ENCODE data around the gene SLC22A23.

Gene SLC22A23

GRCh38 chr6:3425574-3425973, 31.3 kb downstream of the SLC22A23 start:
- TF ChIP-seq POLR2A (IDR thresholded peaks at IDR 0.05; ENCODE audit: low read depth, low read length) = no peak
- TF ChIP-seq TAF1 (IDR thresholded peaks at IDR 0.05; ENCODE audit: borderline replicate concordance, low read depth, low read length) = no peak
- no peak for TF ChIP-seq POLR2AphosphoS5 (IDR thresholded peaks at IDR 0.05; ENCODE audit: low read depth, low read length)
- FAIRE-seq (no peak), DNase-seq (ENCODE audit: insufficient read length) (no peak)

GRCh38 chr6:3424185-3424927, 32.5 kb downstream of the SLC22A23 start:
- no peak for TF ChIP-seq POLR2AphosphoS5 (IDR thresholded peaks at IDR 0.05; ENCODE audit: low read depth, low read length)
- TF ChIP-seq POLR2A (IDR thresholded peaks at IDR 0.05; ENCODE audit: low read depth, low read length) = no peak
- no peak for TF ChIP-seq TAF1 (IDR thresholded peaks at IDR 0.05; ENCODE audit: borderline replicate concordance, low read depth, low read length)
- DNase-seq (ENCODE audit: insufficient read length) = no peak
- no peak for FAIRE-seq

GRCh38 chr6:3423439-3424184, 33.2 kb downstream of the SLC22A23 start:
- no peak for DNase-seq (ENCODE audit: insufficient read length)
- no peak for FAIRE-seq
- TF ChIP-seq POLR2A (IDR thresholded peaks at IDR 0.05; ENCODE audit: low read depth, low read length) = no peak
- TF ChIP-seq TAF1 (IDR thresholded peaks at IDR 0.05; ENCODE audit: borderline replicate concordance, low read depth, low read length) = no peak
- TF ChIP-seq POLR2AphosphoS5 (IDR thresholded peaks at IDR 0.05; ENCODE audit: low read depth, low read length) = no peak

GRCh38 chr6:3422435-3423070, 34.3 kb downstream of the SLC22A23 start:
- DNase-seq (ENCODE audit: insufficient read length) (no peak), FAIRE-seq (no peak)
- TF ChIP-seq POLR2A (IDR thresholded peaks at IDR 0.05; ENCODE audit: low read depth, low read length) (no peak), POLR2AphosphoS5 (IDR thresholded peaks at IDR 0.05; ENCODE audit: low read depth, low read length) (no peak), TAF1 (IDR thresholded peaks at IDR 0.05; ENCODE audit: borderline replicate concordance, low read depth, low read length) (no peak)

GRCh38 chr6:3421791-3422434, 34.9 kb downstream of the SLC22A23 start:
- no peak for DNase-seq (ENCODE audit: insufficient read length)
- no peak for FAIRE-seq
- TF ChIP-seq POLR2AphosphoS5 (IDR thresholded peaks at IDR 0.05; ENCODE audit: low read depth, low read length) (no peak), POLR2A (IDR thresholded peaks at IDR 0.05; ENCODE audit: low read depth, low read length) (no peak), TAF1 (IDR thresholded peaks at IDR 0.05; ENCODE audit: borderline replicate concordance, low read depth, low read length) (no peak)

DNA sequence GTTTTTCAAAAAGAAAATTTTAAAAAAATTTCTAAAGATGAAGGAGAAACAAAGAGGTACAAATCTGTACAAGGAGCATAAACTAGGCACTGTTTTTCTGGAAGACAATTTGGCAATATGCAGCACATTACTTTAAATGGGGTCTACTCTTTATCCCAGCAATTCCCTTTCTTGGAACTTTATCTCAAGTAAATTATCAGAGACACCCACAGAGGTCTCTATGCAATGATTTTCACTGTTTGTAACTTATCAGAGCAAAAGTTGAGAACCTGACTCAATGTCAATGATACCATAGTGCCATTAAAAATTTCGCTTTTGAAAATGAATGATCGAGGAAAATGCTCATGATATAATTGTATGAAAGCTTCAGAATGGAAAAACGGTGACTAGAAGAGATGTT, 35.7 kb downstream of the SLC22A23 start:
- DNase-seq (ENCODE audit: insufficient read length) (no peak), FAIRE-seq (no peak)
- TF ChIP-seq POLR2AphosphoS5 (IDR thresholded peaks at IDR 0.05; ENCODE audit: low read depth, low read length) (no peak), POLR2A (IDR thresholded peaks at IDR 0.05; ENCODE audit: low read depth, low read length) (no peak), TAF1 (IDR thresholded peaks at IDR 0.05; ENCODE audit: borderline replicate concordance, low read depth, low read length) (no peak)

DNA sequence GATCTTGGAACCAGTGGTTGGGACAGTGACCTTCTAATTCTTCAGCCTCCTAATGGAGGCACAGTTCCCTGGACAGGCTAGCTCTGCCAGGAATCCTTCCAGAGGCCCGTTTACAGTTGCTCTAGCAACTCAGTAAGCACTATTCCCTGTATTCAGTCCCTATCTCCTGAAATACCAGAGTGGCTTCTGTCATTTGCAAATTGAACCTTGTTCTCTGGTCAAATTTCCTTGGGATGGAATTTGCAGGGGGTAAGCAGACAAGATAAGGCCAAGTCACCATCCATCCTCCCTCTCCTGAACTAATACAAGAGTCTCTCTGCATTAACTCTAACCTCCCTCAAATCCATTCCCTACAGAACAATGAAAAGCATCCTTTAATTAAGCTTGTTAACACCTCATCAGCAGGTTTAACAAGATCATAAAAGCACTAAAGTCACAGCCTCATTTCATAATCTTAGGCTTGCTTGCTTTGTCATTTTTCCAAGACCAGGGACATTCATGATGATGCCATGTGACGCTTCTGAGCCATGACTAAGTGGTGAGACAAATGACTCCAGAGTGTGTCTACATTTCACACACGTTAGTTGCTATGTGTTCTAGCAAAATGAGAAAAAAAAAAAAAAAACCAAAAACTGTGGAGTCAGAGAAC, 37.1 kb downstream of the SLC22A23 start:
- no peak for DNase-seq (ENCODE audit: insufficient read length)
- TF ChIP-seq POLR2AphosphoS5 (IDR thresholded peaks at IDR 0.05; ENCODE audit: low read depth, low read length) = no peak
- TF ChIP-seq TAF1 (IDR thresholded peaks at IDR 0.05; ENCODE audit: borderline replicate concordance, low read depth, low read length) = no peak
- TF ChIP-seq POLR2A (IDR thresholded peaks at IDR 0.05; ENCODE audit: low read depth, low read length) = no peak
- FAIRE-seq = no peak

GRCh38 chr6:3418496-3419060, 38.3 kb downstream of the SLC22A23 start:
- TF ChIP-seq POLR2A (IDR thresholded peaks at IDR 0.05; ENCODE audit: low read depth, low read length) (no peak), TAF1 (IDR thresholded peaks at IDR 0.05; ENCODE audit: borderline replicate concordance, low read depth, low read length) (no peak), POLR2AphosphoS5 (IDR thresholded peaks at IDR 0.05; ENCODE audit: low read depth, low read length) (no peak)

DNA sequence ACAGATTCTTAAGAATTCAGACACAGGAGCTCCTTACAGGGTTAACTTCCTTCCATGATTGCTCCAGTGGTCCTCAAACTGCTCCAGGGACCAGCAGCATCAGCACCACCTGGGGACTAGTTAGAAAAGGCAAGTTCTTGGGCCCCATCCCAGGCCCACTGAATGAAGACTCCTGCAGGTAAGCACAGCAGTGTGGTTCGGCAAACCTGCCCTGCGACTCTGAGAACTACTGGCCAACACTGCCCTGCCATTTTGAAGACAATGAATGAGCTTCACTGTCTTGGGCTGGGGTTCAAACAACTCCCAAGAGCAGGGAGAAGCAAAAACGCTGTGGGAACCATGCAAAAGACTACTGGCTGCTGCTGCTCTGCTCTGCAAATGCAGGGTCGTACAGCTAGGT, 39.4 kb downstream of the SLC22A23 start:
- no peak for FAIRE-seq
- no peak for DNase-seq (ENCODE audit: insufficient read length)
- TF ChIP-seq TAF1 (IDR thresholded peaks at IDR 0.05; ENCODE audit: borderline replicate concordance, low read depth, low read length) (no peak), POLR2A (IDR thresholded peaks at IDR 0.05; ENCODE audit: low read depth, low read length) (no peak), POLR2AphosphoS5 (IDR thresholded peaks at IDR 0.05; ENCODE audit: low read depth, low read length) (no peak)

More at GRCh38 chr6:3418496-3419060, 38.3 kb downstream of the SLC22A23 start:
- FAIRE-seq (no peak), DNase-seq (ENCODE audit: insufficient read length) (no peak)

DNA sequence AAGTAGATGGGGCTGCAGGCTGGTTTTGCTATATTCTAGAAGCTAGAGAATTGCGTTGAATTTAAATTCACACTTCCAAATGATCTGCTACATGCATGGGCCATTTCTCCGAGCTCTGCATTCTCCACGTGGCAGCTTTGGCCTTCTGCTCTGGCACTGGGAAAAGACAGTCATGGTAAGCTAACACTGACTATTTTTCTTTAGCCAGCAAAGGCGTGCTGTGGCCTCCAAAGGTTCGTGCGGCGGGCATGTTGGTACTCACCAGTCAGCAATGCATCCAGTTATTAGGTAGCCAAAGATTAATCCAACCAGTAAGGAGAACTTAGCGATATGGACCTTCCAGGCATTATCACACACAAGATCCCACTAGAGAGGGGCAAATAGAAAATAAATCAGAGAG, 41.4 kb downstream of the SLC22A23 start:
- no peak for DNase-seq (ENCODE audit: insufficient read length)
- no peak for FAIRE-seq
- TF ChIP-seq POLR2AphosphoS5 (IDR thresholded peaks at IDR 0.05; ENCODE audit: low read depth, low read length) = no peak
- TF ChIP-seq POLR2A (IDR thresholded peaks at IDR 0.05; ENCODE audit: low read depth, low read length) = no peak
- TF ChIP-seq TAF1 (IDR thresholded peaks at IDR 0.05; ENCODE audit: borderline replicate concordance, low read depth, low read length) = no peak

All from GM12892 (cell line).